Endothelial cell of umbilical vein (primary cell): ENCODE measurements around the gene PRKCQ. TPM values are rescaled to one million over a fixed set of nuclear protein-coding genes. Genes with fewer than 3 reads are reported as not detected.
"Not testable (repeated sequence)": the region's sequence is repeated elsewhere in the genome, so short reads cannot be mapped to it uniquely, and the experiment has no call there.

ENCODE experiments used
- BruUV-seq: library from RNA; stranded (reverse); fragments of 400-500 nt; replicated peaks from 2 replicates; lab custom pipeline; 2021; lab: Mats Ljungman, UMichigan
- CTCF ChIA-PET: fragments of 300-600, 350-600 bp; sonication (Branson Sonifier 250); formaldehyde crosslinking; loops from one replicate; lab custom pipeline; 2021; ENCODE audit warnings: antibody characterized with exemption, inconsistent platforms; lab: Charles Lee
- POLR2A ChIA-PET: fragments of 300-600, 350-600 bp; sonication (Branson Sonifier 250); formaldehyde crosslinking; loops from one replicate; lab custom pipeline; 2021; ENCODE audit warnings: antibody characterized with exemption, inconsistent platforms; lab: Charles Lee
- DNase-seq: peaks from one replicate; pipeline ENCODE4 v3.0.0-alpha.2; 2011; ENCODE audit warnings: low read depth, low spot score
- FAIRE-seq: peaks from 2 replicates; lab custom pipeline; 2011; peaks lifted over from hg19 to GRCh38; lab: Jason Lieb, UNC
- H2AFZ ChIP-seq: 2 replicates; pipeline ENCODE4 v1.6.0; 2012; ENCODE audit warnings: low read depth, low read length, control low read depth, inconsistent platforms
- H3K27ac ChIP-seq: 2 replicates; pipeline ENCODE4 v1.5.1; 2011; ENCODE audit warnings: low read depth, mild to moderate bottlenecking, control low read depth, low read length, moderate library complexity; ENCODE audit not compliant: insufficient read depth
- H3K27me3 ChIP-seq, 2 experiments: 2 replicates each; pipeline versions ENCODE4 v1.6.0 to v1.6.1; 2011; ENCODE audit warnings: low read length in 2 of 2, mixed read lengths in 1 of 2; ENCODE audit not compliant: control insufficient read depth in 2 of 2, insufficient read depth in 2 of 2
- H3K36me3 ChIP-seq, 2 experiments: 2 replicates in 1 of 2; 3 replicates in 1 of 2; pipeline ENCODE4 v1.5.1; 2011; ENCODE audit warnings: low read length in 2 of 2, mild to moderate bottlenecking in 1 of 2, moderate library complexity in 1 of 2; ENCODE audit not compliant: control insufficient read depth in 2 of 2, insufficient read depth in 2 of 2; ENCODE audit errors: extremely low read depth in 1 of 2
- H3K4me1 ChIP-seq: 3 replicates; pipeline ENCODE4 v1.5.1; 2011; ENCODE audit warnings: mild to moderate bottlenecking, low read length; ENCODE audit not compliant: control insufficient read depth, insufficient read depth; ENCODE audit errors: extremely low read depth
- H3K4me2 ChIP-seq: 2 replicates; pipeline ENCODE4 v1.6.1; 2011; ENCODE audit warnings: low read length, control low read depth, mixed read lengths; ENCODE audit not compliant: insufficient read depth
- H3K4me3 ChIP-seq, 3 experiments: fragments of 200-600 bp in 1 of 3; sonication (generic), shearing (Covaris generic) in 1 of 3; replicated peaks in 1 of 3; 2 replicates each; pipeline ENCODE4 v1.5.1; 2011 to 2016; ENCODE audit warnings: control low read depth in 3 of 3, low read length in 3 of 3, mild to moderate bottlenecking in 2 of 3, inconsistent platforms in 1 of 3, low read depth in 1 of 3, moderate library complexity in 1 of 3; ENCODE audit not compliant: insufficient read depth in 1 of 3
- H3K79me2 ChIP-seq: 2 replicates; pipeline ENCODE4 v1.6.0; 2012; ENCODE audit warnings: low read length, inconsistent platforms; ENCODE audit not compliant: control insufficient read depth, insufficient read depth
- H3K9ac ChIP-seq: replicated peaks from 2 replicates; pipeline ENCODE3; 2011; ENCODE audit warnings: low read length, control low read depth; ENCODE audit not compliant: insufficient read depth; ENCODE audit errors: extremely low read depth
- H3K9me1 ChIP-seq: replicated peaks from 3 replicates; pipeline ENCODE4 v1.6.0; 2011; ENCODE audit warnings: mild to moderate bottlenecking, low read length; ENCODE audit not compliant: control insufficient read depth, insufficient read depth; ENCODE audit errors: extremely low read depth
- H3K9me3 ChIP-seq: replicated peaks from 2 replicates; pipeline ENCODE4 v1.5.1; 2012; ENCODE audit warnings: low read length, inconsistent platforms; ENCODE audit not compliant: control insufficient read depth, insufficient read depth
- H4K20me1 ChIP-seq: replicated peaks from 2 replicates; pipeline ENCODE3; 2011; ENCODE audit warnings: mild to moderate bottlenecking, low read length; ENCODE audit not compliant: control insufficient read depth, insufficient read depth; ENCODE audit errors: extremely low read depth
- FOS ChIP-seq: IDR thresholded peaks from 2 replicates; pipeline ENCODE4 v1.6.1; 2011; ENCODE audit warnings: mild to moderate bottlenecking, low read length, moderate library complexity, borderline replicate concordance; ENCODE audit not compliant: insufficient read depth
- MYC ChIP-seq: IDR thresholded peaks from one replicate; pipeline ENCODE4 v1.6.1; 2011; ENCODE audit warnings: mild to moderate bottlenecking, low read depth, low read length
- POLR2A ChIP-seq: IDR thresholded peaks from 2 replicates; pipeline ENCODE4 v1.6.1; 2012; ENCODE audit warnings: low read depth, mild to moderate bottlenecking, control low read depth, low read length
- POLR2AphosphoS5 ChIP-seq: IDR thresholded peaks from 2 replicates; pipeline ENCODE4 v1.6.1; 2012; ENCODE audit warnings: low read depth, mild to moderate bottlenecking, control low read depth, low read length, moderate library complexity; ENCODE audit not compliant: insufficient read depth
- dilution Hi-C: fragments of 300-500 bp; cut with MboI; formaldehyde crosslinking; loops from one replicate; pipeline ENCODE4 v1.15.0; 2019; ENCODE audit warnings: low sequenced_read_pairs; ENCODE audit not compliant: extremely low pct_ligation_motif_present
- intact Hi-C: fragments of 100-400 bp; cut with micrococcal nuclease; formaldehyde crosslinking; loops from one replicate; pipeline ENCODE4 v1.10.0; 2022
- polyA plus RNA-seq, 4 experiments: library from polyadenylated mRNA; depleted of rRNA in 3 of 4; stranded (reverse) in 3 of 4; unstranded in 1 of 4; fragments of >200 nt; gene quantifications; 2 replicates each; pipeline versions ENCODE4 v1.2.1 to v1.2.3, GENCODE V29; 2011 to 2012; ENCODE audit warnings: missing spikeins in 1 of 4
- total RNA-seq: library from RNA; stranded (reverse); gene quantifications from 2 replicates; pipeline ENCODE4 v1.2.3, GENCODE V29; 2021
- TF ChIP-seq, protein P1 (sequence below), 2 donors: IDR thresholded peaks; 1 replicate in 1 of 2; 2 replicates in 1 of 2; pipeline ENCODE4 v1.5.1; 2011; ENCODE audit warnings: low read length in 2 of 2, mild to moderate bottlenecking in 2 of 2, moderate library complexity in 2 of 2, control low read depth in 1 of 2, inconsistent platforms in 1 of 2, low read depth in 1 of 2; ENCODE audit not compliant: insufficient read depth in 1 of 2; ENCODE audit errors: extremely low read depth in 1 of 2

Gene PRKCQ
- total and polyA plus RNA-seq, 2 donors (not counting 3 experiments of a cell fraction or from before 2014, with no cell fraction given): 0.32 to 0.55 TPM

DNA sequence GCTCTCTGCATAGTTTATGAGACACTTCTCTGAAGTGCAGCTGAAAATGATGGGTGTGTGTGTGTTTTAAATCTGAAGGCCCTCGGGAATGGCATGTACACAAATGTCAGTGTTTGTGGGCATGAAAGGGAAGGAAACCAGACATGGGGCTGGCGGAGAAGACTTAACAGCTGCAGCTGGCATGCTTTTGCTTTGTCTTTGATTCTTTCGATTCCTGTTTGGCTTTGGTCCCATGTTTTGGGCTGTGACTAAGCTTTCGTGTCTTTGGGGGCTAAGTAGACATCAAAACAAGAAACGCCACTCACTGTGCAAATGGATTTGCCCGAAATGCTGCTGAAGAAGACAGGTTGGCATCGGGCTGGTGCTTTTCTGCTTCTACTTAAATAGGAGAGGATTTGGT, 198.0 kb downstream of the PRKCQ start:
- FAIRE-seq (peak; percentile 85), DNase-seq (peak; percentile 84)
- no peak overlapping the region for H3K27ac ChIP-seq
- peaks cover 8% of the 10 kb centered on the region for H3K4me1 ChIP-seq
- POLR2A ChIA-PET: no interaction called here
- TF ChIP-seq, protein P1, sequence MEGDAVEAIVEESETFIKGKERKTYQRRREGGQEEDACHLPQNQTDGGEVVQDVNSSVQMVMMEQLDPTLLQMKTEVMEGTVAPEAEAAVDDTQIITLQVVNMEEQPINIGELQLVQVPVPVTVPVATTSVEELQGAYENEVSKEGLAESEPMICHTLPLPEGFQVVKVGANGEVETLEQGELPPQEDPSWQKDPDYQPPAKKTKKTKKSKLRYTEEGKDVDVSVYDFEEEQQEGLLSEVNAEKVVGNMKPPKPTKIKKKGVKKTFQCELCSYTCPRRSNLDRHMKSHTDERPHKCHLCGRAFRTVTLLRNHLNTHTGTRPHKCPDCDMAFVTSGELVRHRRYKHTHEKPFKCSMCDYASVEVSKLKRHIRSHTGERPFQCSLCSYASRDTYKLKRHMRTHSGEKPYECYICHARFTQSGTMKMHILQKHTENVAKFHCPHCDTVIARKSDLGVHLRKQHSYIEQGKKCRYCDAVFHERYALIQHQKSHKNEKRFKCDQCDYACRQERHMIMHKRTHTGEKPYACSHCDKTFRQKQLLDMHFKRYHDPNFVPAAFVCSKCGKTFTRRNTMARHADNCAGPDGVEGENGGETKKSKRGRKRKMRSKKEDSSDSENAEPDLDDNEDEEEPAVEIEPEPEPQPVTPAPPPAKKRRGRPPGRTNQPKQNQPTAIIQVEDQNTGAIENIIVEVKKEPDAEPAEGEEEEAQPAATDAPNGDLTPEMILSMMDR (IDR thresholded peaks at IDR 0.05; ENCODE audit: extremely low read depth in 1 of 2, insufficient read depth in 1 of 2, low read depth in 1 of 2, low read length in 2 of 2): no peak
- TF ChIP-seq FOS (peak; percentile 43), MYC (no peak), POLR2A (no peak), POLR2AphosphoS5 (peak; percentile 17)
- no TSS peak for BruUV-seq
- no peaks in the 10 kb centered on the region for H3K27me3 ChIP-seq
- H2AFZ ChIP-seq: no peak overlapping the region
- no peak overlapping the region for H3K4me3 ChIP-seq
- dilution Hi-C loops: no loop called here
- no peaks in the 10 kb centered on the region for H3K9me1 ChIP-seq
- no peaks in the 10 kb centered on the region for H3K79me2 ChIP-seq
- no peaks in the 10 kb centered on the region for H3K9me3 ChIP-seq
- no peak overlapping the region for H3K4me2 ChIP-seq
- CTCF ChIA-PET: interaction anchor here (0.8 to 3.7 kb wide), 5 partner anchors 9 to 180 kb away, joined by 3 to 20 read pairs (median 3); partner anchors contain the start of gene PFKFB3
- H4K20me1 ChIP-seq: no peaks in the 10 kb centered on the region
- no peak overlapping the region for H3K9ac ChIP-seq
- intact Hi-C loops: no loop called here
- H3K36me3 ChIP-seq: no peaks in the 10 kb centered on the region

DNA sequence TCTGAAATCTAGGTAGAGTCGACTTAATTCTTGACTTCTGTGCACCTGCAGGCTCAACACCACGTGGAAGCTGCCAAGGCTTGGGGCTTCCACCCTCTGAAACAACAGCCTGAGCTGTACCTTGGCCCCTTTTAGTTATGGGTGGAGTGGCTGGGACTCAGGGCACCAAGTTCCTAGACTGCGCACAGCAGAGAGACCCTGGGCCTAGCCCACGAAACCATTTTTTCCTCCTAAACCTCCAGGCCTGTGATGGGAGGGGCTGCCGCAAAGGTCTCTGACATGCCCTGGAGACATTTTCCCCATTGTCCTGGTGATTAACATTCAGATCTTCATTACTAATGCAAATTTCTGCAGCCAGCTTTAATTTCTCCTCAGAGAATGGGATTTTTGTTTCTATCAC, 199.6 kb downstream of the PRKCQ start:
- DNase-seq, H3K4me1 ChIP-seq, H3K27ac ChIP-seq, H3K79me2 ChIP-seq, POLR2A ChIA-PET, dilution Hi-C loops, H3K9me3 ChIP-seq, H3K4me2 ChIP-seq, BruUV-seq, H3K4me3 ChIP-seq, CTCF ChIA-PET, H4K20me1 ChIP-seq, intact Hi-C loops, H3K27me3 ChIP-seq, FAIRE-seq, H3K9me1 ChIP-seq, H2AFZ ChIP-seq, H3K9ac ChIP-seq, H3K36me3 ChIP-seq: not testable (repeated sequence)
